HepG2 (cell line): Measurements from ENCODE around the gene SLC16A3. TPM values are rescaled to one million over a fixed set of nuclear protein-coding genes. Genes with fewer than 3 reads are reported as not detected.
A peak's percentile ranks its signal among the peaks of the same experiment; 100 is the strongest.

ENCODE experiments used
- ARID4A ChIP-seq: sonication (generic); formaldehyde crosslinking; IDR thresholded peaks from 2 replicates; pipeline ENCODE4 v1.5.0; 2020; ENCODE audit warnings: mild to moderate bottlenecking, missing genetic modification reagents, borderline replicate concordance
- CREB3 ChIP-seq: sonication (generic); formaldehyde crosslinking; IDR thresholded peaks from 2 replicates; pipeline ENCODE4 v1.5.0; 2020; ENCODE audit warnings: missing genetic modification reagents
- GABPB1 ChIP-seq: IDR thresholded peaks from 2 replicates; pipeline ENCODE4 v1.6.1; 2016; ENCODE audit warnings: mild to moderate bottlenecking, missing genetic modification reagents, moderate library complexity, missing compliant biosample characterization
- HNF4A ChIP-seq: sonication (generic); formaldehyde crosslinking; IDR thresholded peaks from 2 replicates; pipeline ENCODE4 v1.4.0; 2020; ENCODE audit warnings: missing genetic modification reagents
- MED8 ChIP-seq: sonication (generic); formaldehyde crosslinking; IDR thresholded peaks from 2 replicates; pipeline ENCODE4 v1.8.1; 2023; ENCODE audit warnings: mild to moderate bottlenecking, missing genetic modification reagents; ENCODE audit not compliant: insufficient replicate concordance
- MXI1 ChIP-seq: IDR thresholded peaks from 3 replicates; pipeline ENCODE4 v1.6.1; 2012; ENCODE audit warnings: low read depth, low read length, inconsistent platforms, borderline replicate concordance
- PBX3 ChIP-seq: sonication (generic); formaldehyde crosslinking; IDR thresholded peaks from 2 replicates; pipeline ENCODE4 v1.8.1; 2023; ENCODE audit warnings: missing genetic modification reagents, inconsistent platforms, borderline replicate concordance
- RBM39 ChIP-seq: fragments of 200-400 bp; formaldehyde crosslinking; IDR thresholded peaks from one replicate; pipeline ENCODE4 v1.6.1; 2018; ENCODE audit warnings: antibody characterized with exemption, mild to moderate bottlenecking, low read depth, low read length; ENCODE audit not compliant: poor library complexity, severe bottlenecking
- SKI ChIP-seq: fragments of 450-650 bp; IDR thresholded peaks from one replicate; pipeline ENCODE4 v1.6.1; 2018; ENCODE audit warnings: mild to moderate bottlenecking; ENCODE audit not compliant: partially characterized antibody
- SMARCE1 ChIP-seq: fragments of 450-650 bp; IDR thresholded peaks from 2 replicates; pipeline ENCODE4 v1.6.1; 2017; ENCODE audit warnings: borderline replicate concordance
- TRAFD1 ChIP-seq: sonication (generic); formaldehyde crosslinking; IDR thresholded peaks from 2 replicates; pipeline ENCODE4 v1.5.1; 2020; ENCODE audit warnings: missing genetic modification reagents, mild to moderate bottlenecking, borderline replicate concordance
- ZFAT ChIP-seq: sonication (generic); formaldehyde crosslinking; conservative IDR thresholded peaks from 2 replicates; pipeline ENCODE4 v1.8.1; 2023; ENCODE audit warnings: missing genetic modification reagents, inconsistent platforms
- ZNF432 ChIP-seq: sonication (generic); formaldehyde crosslinking; IDR thresholded peaks from 2 replicates; pipeline ENCODE4 v1.5.0; 2020; ENCODE audit warnings: missing genetic modification reagents, mild to moderate bottlenecking, borderline replicate concordance
- ZNF512 ChIP-seq: sonication (generic); formaldehyde crosslinking; IDR thresholded peaks from 2 replicates; pipeline ENCODE4 v1.4.0; 2020; ENCODE audit warnings: mild to moderate bottlenecking, missing genetic modification reagents
- ZNF605 ChIP-seq: sonication (generic); formaldehyde crosslinking; IDR thresholded peaks from 2 replicates; pipeline ENCODE4 v1.8.0; 2022; ENCODE audit warnings: mild to moderate bottlenecking, missing genetic modification reagents
- ZNF773 ChIP-seq: sonication (generic); formaldehyde crosslinking; IDR thresholded peaks from 2 replicates; pipeline ENCODE4 v1.4.0; 2020; ENCODE audit warnings: missing genetic modification reagents, borderline replicate concordance
- ZSCAN25 ChIP-seq: sonication (generic); formaldehyde crosslinking; IDR thresholded peaks from 2 replicates; pipeline ENCODE4 v1.8.0; 2022; ENCODE audit warnings: mild to moderate bottlenecking, missing genetic modification reagents
- polyA plus RNA-seq, 8 experiments: library from polyadenylated mRNA; depleted of rRNA in 3 of 8; stranded (reverse) in 7 of 8; unstranded in 1 of 8; fragments of >200 nt; fragmentation: Illumina TruSeq in 4 of 8; extraction: Trizol in 4 of 8; gene quantifications; 2 replicates each; pipeline versions ENCODE4 v1.2.1 to v1.2.3, GENCODE V29; 2011 to 2016; ENCODE audit warnings: low read depth in 4 of 8, missing spikeins in 1 of 8, mixed read lengths in 1 of 8; ENCODE audit not compliant: insufficient read depth in 1 of 8
- total RNA-seq, 5 experiments: library from RNA; depleted of rRNA; stranded (reverse); fragments of >200 nt; fragmentation: Illumina TruSeq; extraction: Trizol; gene quantifications; 2 replicates each; pipeline ENCODE4 v1.2.3, GENCODE V29; 2016; ENCODE audit warnings: low read depth in 1 of 5

Gene SLC16A3
- total and polyA plus RNA-seq, 2 of the 13 experiments (the other 11 are each of a cell fraction or from before 2014, with no cell fraction given): 242 to 349 TPM

- TF ChIP-seq PBX3 (CRISPR knock-in tag) (no peak), TRAFD1 (CRISPR knock-in tag) (no peak), GABPB1 (peak; percentile 93), RBM39 (peak; percentile 69), ZFAT (no peak), ZNF432 (CRISPR knock-in tag) (0 out of 2 replicates have a peak, but pooled peaks have one; percentile 28), SKI (peak; percentile 83), MXI1 (peak; percentile 98; the same call in 2 of the 3 replicates), ZNF512 (CRISPR knock-in tag) (no peak), MED8 (CRISPR knock-in tag) (no peak), ZNF605 (CRISPR knock-in tag) (no peak), HNF4A (CRISPR knock-in tag) (no peak), CREB3 (CRISPR knock-in tag) (no peak), ZSCAN25 (CRISPR knock-in tag) (peak; percentile 39; the same call in 1 of the 2 replicates), ARID4A (peak; percentile 99), ZNF773 (CRISPR knock-in tag) (no peak), SMARCE1 (no peak)
These were observed 16.3 kb upstream of the SLC16A3 start, which contains the start of gene CCDC57 (continued) for GRCh38 chr17:82212331-82213250.
